Middle frontal gyrus (tissue), 1 donor: ENCODE results near the gene FICD.

ENCODE experiments used
- DNase-seq: peaks from one replicate; pipeline ENCODE4 v3.0.0-alpha.2; 2015; ENCODE audit warnings: low spot score; ENCODE audit errors: extremely low spot score

The FICD gene

GRCh38 chr12:108498136-108498535 is 16.9 kb upstream of the FICD start:
- DNase-seq: no peak

- no peak for DNase-seq
These were observed 12.2 kb upstream of the FICD start for GRCh38 chr12:108502922-108503321.

- no peak for DNase-seq
These were observed 9.9 kb upstream of the FICD start for GRCh38 chr12:108505129-108505528.

- no peak for DNase-seq
These were observed 7.0 kb upstream of the FICD start for GRCh38 chr12:108507971-108508642.

- no peak for DNase-seq
These were observed 5.3 kb upstream of the FICD start for GRCh38 chr12:108509806-108510205.

- DNase-seq: no peak
These were observed 4.2 kb upstream of the FICD start for GRCh38 chr12:108510836-108511235.

- peak; percentile 73 for DNase-seq
These were observed 3.2 kb upstream of the FICD start for GRCh38 chr12:108511633-108512540.

- no peak for DNase-seq
These were observed 557 bp upstream of the FICD start for GRCh38 chr12:108514468-108514972.

GRCh38 chr12:108515916-108516315 is 839 bp downstream of the FICD start:
- no peak for DNase-seq

GRCh38 chr12:108516511-108517275 is 1.6 kb downstream of the FICD start:
- no peak for DNase-seq

GRCh38 chr12:108517288-108518100 is 2.4 kb downstream of the FICD start:
- no peak for DNase-seq

- no peak for DNase-seq
These were observed 3.1 kb downstream of the FICD start for GRCh38 chr12:108518101-108518715.

GRCh38 chr12:108518716-108519496 is 3.8 kb downstream of the FICD start:
- no peak for DNase-seq

GRCh38 chr12:108519558-108519957 is 4.5 kb downstream of the FICD start:
- DNase-seq: no peak

GRCh38 chr12:108523365-108523764 is 8.3 kb downstream of the FICD start:
- DNase-seq: no peak

GRCh38 chr12:108525681-108526080 is 10.6 kb downstream of the FICD start:
- no peak for DNase-seq

- DNase-seq: no peak
These were observed 11.5 kb downstream of the FICD start for GRCh38 chr12:108526482-108527165.

GRCh38 chr12:108527166-108527496 is 12.1 kb downstream of the FICD start:
- DNase-seq: no peak

- DNase-seq: no peak
These were observed 15.1 kb downstream of the FICD start for GRCh38 chr12:108530161-108530560.
